HG03442 (cell line): ENCODE data around the gene RPTN.

Experiments used
- ATAC-seq: cut with Tn5 transposase; IDR thresholded peaks from one replicate; pipeline ENCODE4 v1.9.1; 2021; ENCODE audit warnings: mild to moderate bottlenecking, moderate library complexity; ENCODE audit not compliant: unreplicated experiment

The RPTN gene

DNA sequence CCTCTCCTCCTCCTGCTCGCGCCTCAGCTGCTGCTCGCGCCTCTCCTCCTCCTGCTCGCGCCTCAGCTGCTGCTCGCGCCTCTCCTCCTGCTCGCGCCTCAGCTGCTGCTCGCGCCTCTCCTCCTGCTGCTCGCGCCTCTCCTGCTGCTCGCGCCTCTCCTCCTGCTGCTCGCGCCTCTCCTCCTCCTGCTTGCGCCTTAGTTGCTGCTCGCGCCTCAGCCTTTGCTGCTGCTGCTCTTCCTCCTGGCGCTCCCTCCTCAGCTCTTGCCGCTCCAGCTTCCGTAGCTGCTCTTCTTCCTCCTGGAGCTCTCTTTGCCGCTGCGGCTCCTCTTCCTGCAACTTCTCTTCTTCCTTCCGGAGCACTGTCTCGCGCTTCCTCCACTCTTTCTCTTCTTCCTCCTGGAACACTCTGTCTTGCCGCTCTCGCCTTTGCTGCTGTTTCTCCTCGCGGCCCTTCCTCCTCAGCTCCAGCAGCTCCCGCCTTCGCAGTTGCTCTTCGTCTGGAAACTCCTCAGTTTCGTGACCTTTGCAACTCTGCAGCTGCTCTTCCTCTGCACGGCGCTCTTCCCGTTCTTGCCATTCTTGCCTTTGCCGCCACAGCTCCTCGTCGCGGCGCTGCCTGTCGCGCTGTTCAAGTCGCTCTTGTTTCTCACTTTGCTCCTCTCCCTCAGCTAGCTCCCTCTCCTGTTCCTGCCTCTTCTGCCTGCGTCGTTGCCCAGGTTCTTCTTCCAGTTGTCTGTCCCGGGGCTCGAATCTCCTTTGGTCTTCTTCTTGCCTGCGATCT, 46.7 kb downstream of the RPTN start:
- ATAC-seq = no peak

- ATAC-seq = no peak
Measured at GRCh38 chr1:152111515-152111968, 47.5 kb downstream of the RPTN start.

GRCh38 chr1:152110860-152111514, 48.0 kb downstream of the RPTN start:
- ATAC-seq = no peak

DNA sequence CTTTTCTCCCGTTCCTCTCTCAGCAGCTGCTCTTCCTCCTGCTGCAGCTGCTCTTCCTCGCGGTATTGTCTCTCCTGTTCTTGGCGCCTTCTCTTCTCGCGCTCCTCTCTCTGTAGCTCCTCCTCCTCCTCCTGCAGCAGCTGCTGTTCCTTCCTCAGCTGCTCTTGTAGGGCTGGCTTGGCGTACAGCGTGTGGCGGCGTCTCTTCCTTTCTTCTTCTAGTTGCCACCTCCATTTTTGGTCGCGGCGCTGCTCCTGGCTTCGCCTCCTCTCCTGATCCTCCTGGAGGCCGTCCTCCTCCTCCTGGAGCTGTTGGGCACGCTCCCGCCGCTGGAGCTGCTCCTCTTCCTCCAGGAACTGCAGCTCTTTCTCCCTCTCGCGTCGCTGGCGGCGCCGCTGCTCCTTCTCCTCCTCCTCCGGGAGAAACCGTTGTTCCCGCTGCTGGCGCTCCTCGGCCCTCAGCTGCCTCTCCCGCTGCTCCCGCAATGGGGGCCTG, 48.6 kb downstream of the RPTN start:
- ATAC-seq = no peak

DNA sequence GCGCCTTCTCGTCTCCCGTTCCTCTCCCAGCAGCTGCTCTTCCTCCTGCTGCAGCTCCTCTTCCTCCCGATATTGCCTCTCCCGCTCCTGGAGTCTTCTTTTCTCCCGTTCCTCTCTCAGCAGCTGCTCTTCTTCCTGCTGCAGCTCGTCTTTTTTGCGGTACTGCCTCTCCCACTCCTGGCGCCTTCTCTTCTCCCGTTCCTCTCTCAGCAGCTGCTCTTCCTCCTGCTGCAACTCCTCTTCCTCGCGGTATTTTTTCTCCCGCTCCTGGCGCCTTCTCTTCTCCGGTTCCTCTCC, 49.1 kb downstream of the RPTN start:
- no peak for ATAC-seq

DNA sequence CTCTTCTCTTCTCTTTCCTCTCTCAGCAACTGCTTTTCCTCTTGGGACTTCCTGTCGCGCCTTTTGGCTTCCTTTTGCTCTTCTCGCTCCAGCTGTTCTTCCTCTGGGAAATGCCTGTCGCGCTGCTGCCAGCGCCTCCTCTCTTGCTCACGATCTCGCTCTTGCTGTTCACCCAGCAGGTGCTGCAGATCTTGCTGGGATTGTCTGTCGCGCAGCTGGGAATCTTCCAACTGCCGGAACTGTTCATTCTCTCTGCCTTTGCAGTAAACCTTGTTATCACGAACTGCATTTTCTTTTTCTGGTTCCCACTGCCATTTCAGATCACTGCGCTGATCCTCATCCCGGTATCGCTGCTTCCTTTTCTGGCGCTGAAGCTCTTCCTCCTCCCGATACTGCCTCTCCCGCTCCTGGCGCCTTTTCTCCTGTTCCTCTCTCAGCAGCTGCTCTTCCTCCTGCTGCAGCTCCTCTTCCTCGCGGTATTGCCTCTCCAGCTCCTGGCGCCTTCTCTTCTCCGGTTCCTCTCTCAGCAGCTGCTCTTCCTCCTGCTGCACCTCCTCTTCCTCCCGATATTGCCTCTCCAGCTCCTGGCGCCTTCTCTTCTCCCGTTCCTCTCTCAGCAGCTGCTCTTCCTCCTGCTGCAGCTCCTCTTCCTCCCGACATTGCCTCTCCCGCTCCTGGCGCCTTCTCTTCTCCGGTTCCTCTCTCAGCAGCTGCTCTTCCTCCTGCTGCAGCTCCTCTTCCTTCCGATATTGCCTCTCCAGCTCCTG, 49.6 kb downstream of the RPTN start:
- no peak for ATAC-seq

DNA sequence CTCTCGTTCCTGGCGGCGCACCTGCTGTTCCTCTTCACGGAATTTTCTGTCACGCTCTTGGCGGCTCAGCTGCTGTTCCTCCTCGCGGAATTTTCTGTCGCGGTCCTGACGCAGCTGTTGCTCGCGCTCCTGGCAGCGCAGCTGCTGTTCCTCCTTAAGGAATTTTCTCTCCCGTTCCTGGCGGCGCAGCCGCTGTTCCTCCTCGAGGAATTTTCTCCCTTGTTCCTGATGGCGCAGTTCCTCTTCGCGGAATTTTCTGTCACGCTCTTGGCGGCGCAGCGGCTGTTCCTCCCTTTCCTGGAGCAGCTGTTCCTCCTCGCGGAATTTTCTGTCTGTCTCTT, 50.2 kb downstream of the RPTN start:
- no peak for ATAC-seq

GRCh38 chr1:152107984-152108881, 50.8 kb downstream of the RPTN start:
- no peak for ATAC-seq

- no peak for ATAC-seq
Measured at GRCh38 chr1:152107031-152107983, 51.7 kb downstream of the RPTN start.

DNA sequence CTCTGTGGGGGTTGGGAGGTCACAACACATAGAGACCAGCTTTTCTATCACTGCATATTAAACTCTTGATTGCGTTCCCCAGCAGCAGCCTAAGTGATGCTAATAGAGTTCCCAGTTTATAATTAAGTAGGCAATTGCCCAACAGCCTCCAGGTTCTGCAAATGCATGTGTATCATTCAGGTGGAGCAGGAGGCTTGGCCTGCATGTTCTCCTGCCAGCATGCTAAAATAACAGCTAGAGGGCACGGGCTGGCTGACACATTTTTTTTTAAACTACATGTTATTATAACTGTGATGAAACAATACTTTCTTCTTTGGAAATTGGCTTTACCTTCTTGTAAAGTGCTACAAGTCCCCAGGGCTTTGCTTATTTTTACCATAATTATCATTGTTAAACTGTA, 54.2 kb downstream of the RPTN start:
- no peak for ATAC-seq
